ENCODE measurements around the gene CCNI2. TPM values are rescaled to one million over a fixed set of nuclear protein-coding genes. Genes with fewer than 3 reads are reported as not detected.

The CCNI2 gene
- total and polyA plus RNA-seq, 2 donors (not counting 3 experiments of a cell fraction or from before 2014, with no cell fraction given): 0.25 to 0.53 TPM

GRCh38 chr5:132754947-132755346, 7.7 kb downstream of the CCNI2 start:
- dilution Hi-C loops (cut with MboI; ENCODE audit: extremely low pct_ligation_motif_present, low sequenced_read_pairs) (no loop called here), intact Hi-C loops (cut with micrococcal nuclease) (loop anchor here (1.0 kb wide), 1 partner anchor 65 kb away; no protein-coding TSS in a partner anchor)
- peaks cover 7 to 9% of the 10 kb centered on the region in 2 experiments for H3K36me3 ChIP-seq (ENCODE audit: control insufficient read depth in 2 of 2, extremely low read depth in 1 of 2, insufficient read depth in 2 of 2, low read length in 2 of 2)
- TF ChIP-seq CTCF (IDR thresholded peaks at IDR 0.05; ENCODE audit: extremely low read depth in 1 of 2, insufficient read depth in 1 of 2, low read depth in 1 of 2, low read length in 2 of 2): peak in 1 of 2 donors; percentile 39
- TF ChIP-seq MAX (IDR thresholded peaks at IDR 0.05; ENCODE audit: insufficient read depth, insufficient read length): no peak
- H2AFZ ChIP-seq (ENCODE audit: low read depth, low read length): no peak overlapping the region
- H3K27ac ChIP-seq (ENCODE audit: insufficient read depth, low read depth, low read length): no peak overlapping the region
- H3K79me2 ChIP-seq (ENCODE audit: control insufficient read depth, insufficient read depth, low read length): no peaks in the 10 kb centered on the region
- no peak overlapping the region for H3K4me2 ChIP-seq (ENCODE audit: insufficient read depth, low read length)
- no TSS peak for BruUV-seq (replicated peaks)
- no peaks in the 10 kb centered on the region for H3K4me1 ChIP-seq (ENCODE audit: control insufficient read depth, extremely low read depth, insufficient read depth, low read length)
- FAIRE-seq (no peak), DNase-seq (ENCODE audit: low read depth, low spot score) (peak; percentile 42)
- H3K9me3 ChIP-seq (replicated peaks; ENCODE audit: control insufficient read depth, insufficient read depth, low read length): no peaks in the 10 kb centered on the region
- no peaks in the 10 kb centered on the region for H3K9me1 ChIP-seq (replicated peaks; ENCODE audit: control insufficient read depth, extremely low read depth, insufficient read depth, low read length)
- H3K4me3 ChIP-seq (replicated peaks in 1 of 3; ENCODE audit: insufficient read depth in 1 of 3, low read depth in 1 of 3, low read length in 3 of 3): no peak overlapping the region
- POLR2A ChIA-PET: no interaction called here
- no peak overlapping the region for H3K9ac ChIP-seq (replicated peaks; ENCODE audit: extremely low read depth, insufficient read depth, low read length)
- H4K20me1 ChIP-seq (replicated peaks; ENCODE audit: control insufficient read depth, extremely low read depth, insufficient read depth, low read length): no peaks in the 10 kb centered on the region
- CTCF ChIA-PET: interaction anchor here (0.6 to 6.7 kb wide), 26 partner anchors 8 to 228 kb away, joined by 3 to 179 read pairs (median 5); partner anchors contain the start of genes CCNI2, GDF9, SEPTIN8 and SHROOM1
- H3K27me3 ChIP-seq (ENCODE audit: control insufficient read depth in 2 of 2, insufficient read depth in 2 of 2, low read length in 2 of 2): no peaks in the 10 kb centered on the region

GRCh38 chr5:132756542-132756941, 9.3 kb downstream of the CCNI2 start:
- no peak overlapping the region for H2AFZ ChIP-seq (ENCODE audit: low read depth, low read length)
- no peaks in the 10 kb centered on the region for H3K9me3 ChIP-seq (replicated peaks; ENCODE audit: control insufficient read depth, insufficient read depth, low read length)
- BruUV-seq (replicated peaks): no TSS peak
- no peaks in the 10 kb centered on the region for H3K4me1 ChIP-seq (ENCODE audit: control insufficient read depth, extremely low read depth, insufficient read depth, low read length)
- peaks cover 7 to 23% of the 10 kb centered on the region in 2 experiments for H3K36me3 ChIP-seq (ENCODE audit: control insufficient read depth in 2 of 2, extremely low read depth in 1 of 2, insufficient read depth in 2 of 2, low read length in 2 of 2)
- CTCF ChIA-PET: interaction anchor here (1.1 to 6.7 kb wide), 5 partner anchors 8 to 63 kb away, joined by 3 to 179 read pairs (median 4); no protein-coding TSS in a partner anchor
- H3K9ac ChIP-seq (replicated peaks; ENCODE audit: extremely low read depth, insufficient read depth, low read length): no peak overlapping the region
- no peaks in the 10 kb centered on the region for H3K27me3 ChIP-seq (ENCODE audit: control insufficient read depth in 2 of 2, insufficient read depth in 2 of 2, low read length in 2 of 2)
- dilution Hi-C loops (cut with MboI; ENCODE audit: extremely low pct_ligation_motif_present, low sequenced_read_pairs): no loop called here
- POLR2A ChIA-PET: no interaction called here
- H4K20me1 ChIP-seq (replicated peaks; ENCODE audit: control insufficient read depth, extremely low read depth, insufficient read depth, low read length): no peaks in the 10 kb centered on the region
- H3K9me1 ChIP-seq (replicated peaks; ENCODE audit: control insufficient read depth, extremely low read depth, insufficient read depth, low read length): no peaks in the 10 kb centered on the region
- no peak for FAIRE-seq
- H3K27ac ChIP-seq (ENCODE audit: insufficient read depth, low read depth, low read length): no peak overlapping the region
- intact Hi-C loops (cut with micrococcal nuclease): no loop called here
- DNase-seq (ENCODE audit: low read depth, low spot score): no peak
- TF ChIP-seq POLR2A (IDR thresholded peaks at IDR 0.05; ENCODE audit: low read depth, low read length) (no peak), GATA2 (IDR thresholded peaks at IDR 0.05; ENCODE audit: insufficient read depth, insufficient read length, low read depth, low read length) (no peak), MYC (IDR thresholded peaks at IDR 0.05; ENCODE audit: low read depth, low read length) (no peak), JUN (IDR thresholded peaks at IDR 0.05; ENCODE audit: borderline replicate concordance, insufficient read depth, insufficient read length, low read depth) (no peak), EZH2 (IDR thresholded peaks at IDR 0.05; ENCODE audit: borderline replicate concordance, low read depth, low read length, severe bottlenecking) (no peak), FOS (IDR thresholded peaks at IDR 0.05; ENCODE audit: borderline replicate concordance, insufficient read depth, low read length) (no peak), POLR2AphosphoS5 (IDR thresholded peaks at IDR 0.05; ENCODE audit: insufficient read depth, low read depth, low read length) (no peak), CTCF (IDR thresholded peaks at IDR 0.05; ENCODE audit: extremely low read depth in 1 of 2, insufficient read depth in 1 of 2, low read depth in 1 of 2, low read length in 2 of 2) (no peak), MAX (IDR thresholded peaks at IDR 0.05; ENCODE audit: insufficient read depth, insufficient read length) (no peak)
- H3K79me2 ChIP-seq (ENCODE audit: control insufficient read depth, insufficient read depth, low read length): no peaks in the 10 kb centered on the region
- H3K4me2 ChIP-seq (ENCODE audit: insufficient read depth, low read length): no peak overlapping the region
- H3K4me3 ChIP-seq (replicated peaks in 1 of 3; ENCODE audit: insufficient read depth in 1 of 3, low read depth in 1 of 3, low read length in 3 of 3): no peak overlapping the region
